Measurements from ENCODE around the gene ABT1. TPM values are rescaled to one million over a fixed set of nuclear protein-coding genes. Genes with fewer than 3 reads are reported as not detected.

ABT1 gene
- total RNA-seq, 2 experiments from 2014 or later, result 39.8 to 40.4 TPM

GRCh38 chr6:26613689-26614683, 17.2 kb downstream of the ABT1 start:
- no peak for TF ChIP-seq CTCF (IDR thresholded peaks at IDR 0.05)
- H3K4me1 ChIP-seq (ENCODE audit: insufficient read depth, low read length), result peaks cover 19% of the 10 kb centered on the region
- H3K27ac Mint-ChIP-seq, result peak overlapping the region; percentile 75
- no peaks in the 10 kb centered on the region for H3K36me3 ChIP-seq (ENCODE audit: insufficient read depth, low read length)
- peak in 10 of 14 experiments; percentile 6 to 57 (median 35) for DNase-seq
- H3K9me3 ChIP-seq (ENCODE audit: control insufficient read depth in 1 of 2, insufficient read depth in 1 of 2, low read length in 2 of 2), result peaks cover 0 to 7% of the 10 kb centered on the region in 2 experiments
- H3K27me3 Mint-ChIP-seq, result peaks cover 59% of the 10 kb centered on the region
- ChIA-PET POLR2A (no interaction called here), CTCF (no interaction called here)
- peaks cover 26 to 43% of the 10 kb centered on the region in 2 experiments for H3K27me3 ChIP-seq (ENCODE audit: control insufficient read depth in 1 of 2, insufficient read depth in 2 of 2, low read length in 2 of 2)
- ATAC-seq (ENCODE audit: poor library complexity), result peak; percentile 65
- intact Hi-C loops (cut with DNase I, micrococcal nuclease), result no loop called here
- H3K4me3 Mint-ChIP-seq, result peak overlapping the region; percentile 87
- H3K9me3 Mint-ChIP-seq, result no peaks in the 10 kb centered on the region
- H3K4me1 Mint-ChIP-seq (ENCODE audit: low read depth), result peaks cover 24% of the 10 kb centered on the region
- no peaks in the 10 kb centered on the region for H3K36me3 Mint-ChIP-seq (ENCODE audit: low read depth)
- H3K4me3 ChIP-seq (ENCODE audit: low read length), result peak overlapping the region; percentile 52
- H3K27ac ChIP-seq (ENCODE audit: low read depth in 1 of 2, low read length in 2 of 2), result no peak overlapping the region

GRCh38 chr6:26623339-26623859, 26.6 kb downstream of the ABT1 start:
- DNase-seq (no peak), ATAC-seq (ENCODE audit: poor library complexity) (no peak)
- no peaks in the 10 kb centered on the region for H3K36me3 ChIP-seq (ENCODE audit: insufficient read depth, low read length)
- H3K9me3 ChIP-seq (ENCODE audit: control insufficient read depth in 1 of 2, insufficient read depth in 1 of 2, low read length in 2 of 2), result peaks cover 7 to 10% of the 10 kb centered on the region in 2 experiments
- POLR2A ChIA-PET, result no interaction called here
- no peak for TF ChIP-seq CTCF (IDR thresholded peaks at IDR 0.05)
- no peaks in the 10 kb centered on the region for H3K4me1 ChIP-seq (ENCODE audit: insufficient read depth, low read length)
- H3K27ac ChIP-seq (ENCODE audit: low read depth in 1 of 2, low read length in 2 of 2), result no peak overlapping the region
- peaks cover 0 to 3% of the 10 kb centered on the region in 2 experiments for H3K27me3 ChIP-seq (ENCODE audit: control insufficient read depth in 1 of 2, insufficient read depth in 2 of 2, low read length in 2 of 2)
- no peak overlapping the region for H3K4me3 Mint-ChIP-seq
- no peak overlapping the region for H3K27ac Mint-ChIP-seq
- intact Hi-C loops (cut with DNase I, micrococcal nuclease), result no loop called here
- peaks cover 11% of the 10 kb centered on the region for H3K9me3 Mint-ChIP-seq
- H3K36me3 Mint-ChIP-seq (ENCODE audit: low read depth), result no peaks in the 10 kb centered on the region
- H3K4me3 ChIP-seq (ENCODE audit: low read length), result no peak overlapping the region
- CTCF ChIA-PET, result no interaction called here
- H3K27me3 Mint-ChIP-seq, result peaks cover 14% of the 10 kb centered on the region
- H3K4me1 Mint-ChIP-seq (ENCODE audit: low read depth), result no peaks in the 10 kb centered on the region

- intact Hi-C loops (cut with DNase I, micrococcal nuclease), result no loop called here
Measured at GRCh38 chr6:26624557-26624956, 27.8 kb downstream of the ABT1 start.

More at GRCh38 chr6:26624557-26624956, 27.8 kb downstream of the ABT1 start:
- ChIA-PET POLR2A (no interaction called here), CTCF (interaction anchor here (0.6 kb wide), 1 partner anchor 486 kb away, joined by 3 read pairs; no protein-coding TSS in a partner anchor)
- TF ChIP-seq CTCF (IDR thresholded peaks at IDR 0.05), result no peak
- no peaks in the 10 kb centered on the region for H3K36me3 ChIP-seq (ENCODE audit: insufficient read depth, low read length)
- peaks cover 7 to 10% of the 10 kb centered on the region in 2 experiments for H3K9me3 ChIP-seq (ENCODE audit: control insufficient read depth in 1 of 2, insufficient read depth in 1 of 2, low read length in 2 of 2)
- H3K27me3 Mint-ChIP-seq, result peaks cover 13% of the 10 kb centered on the region
- H3K27ac Mint-ChIP-seq, result no peak overlapping the region
- ATAC-seq (ENCODE audit: poor library complexity) (no peak), DNase-seq (no peak)
- peaks cover 3% of the 10 kb centered on the region for H3K36me3 Mint-ChIP-seq (ENCODE audit: low read depth)
- peaks cover 12% of the 10 kb centered on the region for H3K9me3 Mint-ChIP-seq
- H3K4me3 ChIP-seq (ENCODE audit: low read length), result no peak overlapping the region
- peaks cover 0 to 3% of the 10 kb centered on the region in 2 experiments for H3K27me3 ChIP-seq (ENCODE audit: control insufficient read depth in 1 of 2, insufficient read depth in 2 of 2, low read length in 2 of 2)
- H3K4me1 ChIP-seq (ENCODE audit: insufficient read depth, low read length), result no peaks in the 10 kb centered on the region
- H3K4me3 Mint-ChIP-seq, result no peak overlapping the region
- H3K4me1 Mint-ChIP-seq (ENCODE audit: low read depth), result no peaks in the 10 kb centered on the region
- H3K27ac ChIP-seq (ENCODE audit: low read depth in 1 of 2, low read length in 2 of 2), result no peak overlapping the region

Data from CD4-positive, alpha-beta T cell (primary cell).